WTC11 (cell line): ENCODE data around the gene ZFAND6.

ENCODE experiments used
- ETV6 ChIP-seq: sonication (generic); formaldehyde crosslinking; IDR thresholded peaks from 2 replicates; pipeline ENCODE4 v1.8.1; 2022; ENCODE audit warnings: mild to moderate bottlenecking, missing genetic modification reagents
- FOXP1 ChIP-seq: sonication (generic); formaldehyde crosslinking; IDR thresholded peaks from 2 replicates; pipeline ENCODE4 v1.8.0; 2022; ENCODE audit warnings: missing genetic modification reagents, mild to moderate bottlenecking, moderate library complexity, borderline replicate concordance
- SP1 ChIP-seq: sonication (generic); formaldehyde crosslinking; conservative IDR thresholded peaks from 2 replicates; pipeline ENCODE4 v1.8.1; 2022; ENCODE audit warnings: missing genetic modification reagents
- USF2 ChIP-seq: sonication (generic); formaldehyde crosslinking; IDR thresholded peaks from 2 replicates; pipeline ENCODE4 v1.8.1; 2023; ENCODE audit warnings: mild to moderate bottlenecking, missing genetic modification reagents, moderate library complexity
- ZNF232 ChIP-seq: sonication (generic); formaldehyde crosslinking; IDR thresholded peaks from 2 replicates; pipeline ENCODE4 v1.8.0; 2022; ENCODE audit warnings: mild to moderate bottlenecking, missing genetic modification reagents
- ZNF423 ChIP-seq: fragments of 250-450 bp; sonication (Bioruptor Pico); IDR thresholded peaks from 2 replicates; pipeline ENCODE4 v2.1.2; 2022; ENCODE audit warnings: mild to moderate bottlenecking, moderate library complexity
- TF ChIP-seq, protein P1 (sequence below): sonication (generic); formaldehyde crosslinking; conservative IDR thresholded peaks from 2 replicates; pipeline ENCODE4 v1.8.1; 2023; ENCODE audit warnings: mild to moderate bottlenecking, low read depth, missing genetic modification reagents, moderate library complexity
- TF ChIP-seq, protein P2 (sequence below): sonication (generic); formaldehyde crosslinking; IDR thresholded peaks from 2 replicates; pipeline ENCODE4 v1.8.0; 2022; ENCODE audit warnings: mild to moderate bottlenecking, missing genetic modification reagents

DNA sequence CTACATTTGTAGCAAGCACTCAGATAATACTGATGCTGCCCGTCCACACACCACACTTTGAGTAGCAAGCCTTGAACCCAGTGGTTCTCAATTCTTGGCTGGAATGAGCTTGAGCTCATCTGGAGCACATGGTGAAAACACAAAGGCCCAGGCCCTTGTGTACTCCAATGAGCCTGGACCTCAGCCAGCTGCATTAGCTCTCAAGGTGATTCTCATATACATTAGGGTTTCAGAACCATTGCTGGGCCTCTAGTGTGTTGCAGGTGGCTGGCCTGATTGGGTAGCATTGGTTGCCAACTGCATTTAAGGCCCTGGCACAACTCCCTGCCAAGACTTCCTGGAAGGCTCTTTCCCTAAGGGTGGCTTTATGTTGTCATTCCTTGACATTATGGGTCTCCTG lies 23.4 kb upstream of the ZFAND6 start:
- TF ChIP-seq ZNF423 (CRISPR knock-in tag): no peak
- TF ChIP-seq ZNF232 (CRISPR knock-in tag): no peak
- no peak for TF ChIP-seq ETV6
- TF ChIP-seq, protein P1, sequence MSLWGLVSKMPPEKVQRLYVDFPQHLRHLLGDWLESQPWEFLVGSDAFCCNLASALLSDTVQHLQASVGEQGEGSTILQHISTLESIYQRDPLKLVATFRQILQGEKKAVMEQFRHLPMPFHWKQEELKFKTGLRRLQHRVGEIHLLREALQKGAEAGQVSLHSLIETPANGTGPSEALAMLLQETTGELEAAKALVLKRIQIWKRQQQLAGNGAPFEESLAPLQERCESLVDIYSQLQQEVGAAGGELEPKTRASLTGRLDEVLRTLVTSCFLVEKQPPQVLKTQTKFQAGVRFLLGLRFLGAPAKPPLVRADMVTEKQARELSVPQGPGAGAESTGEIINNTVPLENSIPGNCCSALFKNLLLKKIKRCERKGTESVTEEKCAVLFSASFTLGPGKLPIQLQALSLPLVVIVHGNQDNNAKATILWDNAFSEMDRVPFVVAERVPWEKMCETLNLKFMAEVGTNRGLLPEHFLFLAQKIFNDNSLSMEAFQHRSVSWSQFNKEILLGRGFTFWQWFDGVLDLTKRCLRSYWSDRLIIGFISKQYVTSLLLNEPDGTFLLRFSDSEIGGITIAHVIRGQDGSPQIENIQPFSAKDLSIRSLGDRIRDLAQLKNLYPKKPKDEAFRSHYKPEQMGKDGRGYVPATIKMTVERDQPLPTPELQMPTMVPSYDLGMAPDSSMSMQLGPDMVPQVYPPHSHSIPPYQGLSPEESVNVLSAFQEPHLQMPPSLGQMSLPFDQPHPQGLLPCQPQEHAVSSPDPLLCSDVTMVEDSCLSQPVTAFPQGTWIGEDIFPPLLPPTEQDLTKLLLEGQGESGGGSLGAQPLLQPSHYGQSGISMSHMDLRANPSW (CRISPR knock-in tag): no peak
- TF ChIP-seq USF2 (CRISPR knock-in tag): no peak
- TF ChIP-seq SP1: no peak
- TF ChIP-seq FOXP1 (CRISPR knock-in tag): no peak
- TF ChIP-seq, protein P2, sequence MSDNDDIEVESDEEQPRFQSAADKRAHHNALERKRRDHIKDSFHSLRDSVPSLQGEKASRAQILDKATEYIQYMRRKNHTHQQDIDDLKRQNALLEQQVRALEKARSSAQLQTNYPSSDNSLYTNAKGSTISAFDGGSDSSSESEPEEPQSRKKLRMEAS (CRISPR knock-in tag): no peak
